CD4-positive, CD25-positive, alpha-beta regulatory T cell (primary cell): Measurements from ENCODE around the gene PCDHA7. TPM values are rescaled to one million over a fixed set of nuclear protein-coding genes. Genes with fewer than 3 reads are reported as not detected.
A peak's percentile ranks its signal among the peaks of the same experiment; 100 is the strongest.
"Not testable (repeated sequence)": the region's sequence is repeated elsewhere in the genome, so short reads cannot be mapped to it uniquely, and the experiment has no call there.

ENCODE experiments used
- ATAC-seq, 2 donors: fragments of 150-1000 bp; cut with Tn5 transposase; one replicate each; pipeline ENCODE4 v1.10.0; 2021; ENCODE audit warnings: low read depth in 2 of 2, moderate number of reproducible peaks in 2 of 2, moderate library complexity in 1 of 2
- DNase-seq, 3 donors: peaks; one replicate each; pipeline versions ENCODE4 v3.0.0 to v3.0.0-alpha.2; 2012 to 2022; ENCODE audit warnings: mixed read lengths in 1 of 3
- H3K27ac ChIP-seq: one replicate; pipeline ENCODE4 v1.7.0; 2013; ENCODE audit warnings: mild to moderate bottlenecking, low read length; ENCODE audit not compliant: insufficient read depth, poor library complexity, severe bottlenecking
- H3K27me3 ChIP-seq: one replicate; pipeline ENCODE4 v1.7.0; 2013; ENCODE audit warnings: low read length; ENCODE audit not compliant: control insufficient read depth, insufficient read depth
- H3K36me3 ChIP-seq: one replicate; pipeline ENCODE4 v1.7.0; 2013; ENCODE audit warnings: mild to moderate bottlenecking, low read length, moderate library complexity; ENCODE audit not compliant: control insufficient read depth, insufficient read depth
- H3K4me1 ChIP-seq: 2 replicates; pipeline ENCODE4 v1.7.0; 2013; ENCODE audit warnings: mild to moderate bottlenecking, low read length; ENCODE audit not compliant: insufficient read depth, control insufficient read depth, poor library complexity, severe bottlenecking
- H3K4me3 ChIP-seq: one replicate; pipeline ENCODE4 v1.7.0; 2013; ENCODE audit warnings: low read depth, mild to moderate bottlenecking, low read length, moderate library complexity
- H3K9me3 ChIP-seq, 2 experiments: 1 replicate in 1 of 2; 2 replicates in 1 of 2; pipeline ENCODE4 v1.7.0; 2013; ENCODE audit warnings: low read length in 2 of 2, mild to moderate bottlenecking in 1 of 2, moderate library complexity in 1 of 2; ENCODE audit not compliant: control insufficient read depth in 2 of 2
- H3K27ac Mint-ChIP-seq, 3 donors: one replicate each; pipeline ENCODE4 v1.8.0; 2020 to 2022; ENCODE audit warnings: mild to moderate bottlenecking in 3 of 3, mixed read lengths in 3 of 3, moderate library complexity in 2 of 3
- H3K27me3 Mint-ChIP-seq: one replicate; pipeline ENCODE4 v1.8.0; 2022; ENCODE audit warnings: mild to moderate bottlenecking, mixed read lengths
- H3K36me3 Mint-ChIP-seq: one replicate; pipeline ENCODE4 v1.8.0; 2020; ENCODE audit warnings: mixed read lengths
- H3K4me1 Mint-ChIP-seq, 4 donors: one replicate each; pipeline ENCODE4 v1.8.0; 2020 to 2022; ENCODE audit warnings: mixed read lengths in 4 of 4, mild to moderate bottlenecking in 1 of 4
- H3K4me3 Mint-ChIP-seq, 4 donors: one replicate each; pipeline ENCODE4 v1.8.0; 2020 to 2022; ENCODE audit warnings: mild to moderate bottlenecking in 4 of 4, mixed read lengths in 4 of 4, moderate library complexity in 3 of 4
- H3K9me3 Mint-ChIP-seq, 7 donors: one replicate each; pipeline ENCODE4 v1.8.0; 2020 to 2022; ENCODE audit warnings: mixed read lengths in 7 of 7, mild to moderate bottlenecking in 3 of 7, moderate library complexity in 2 of 7
- polyA plus RNA-seq, 4 donors: library from polyadenylated mRNA; unstranded; fragments of 300-500 nt; fragmentation: Illumina TruSeq; gene quantifications; one replicate each; pipeline ENCODE4 v1.2.3, GENCODE V29; 2021
- total RNA-seq: library from RNA; stranded (reverse); gene quantifications from one replicate; pipeline ENCODE4 v1.2.3, GENCODE V29; 2022

PCDHA7 gene
- total and polyA plus RNA-seq, 5 donors from 2014 or later = not detected

GRCh38 chr5:140862441-140863295, 28.6 kb downstream of the PCDHA7 start:
- Histone ChIP-seq H3K27ac (no peak overlapping the region), H3K27me3 (no peaks in the 10 kb centered on the region), H3K36me3 (no peaks in the 10 kb centered on the region), H3K9me3 (peaks cover 0 to 4% of the 10 kb centered on the region in 2 experiments), H3K4me3 (no peak overlapping the region), H3K4me1 (no peaks in the 10 kb centered on the region)
- Mint-ChIP-seq H3K36me3 (no peaks in the 10 kb centered on the region), H3K27ac (no peak overlapping the region), H3K27me3 (no peaks in the 10 kb centered on the region), H3K4me1 (no peaks in the 10 kb centered on the region), H3K9me3 (peaks cover 0 to 15% (median 6%) of the 10 kb centered on the region in 7 donors), H3K4me3 (no peak overlapping the region)
- DNase-seq (no peak), ATAC-seq (no peak)

- ATAC-seq (no peak), DNase-seq (peak in 1 of 3 donors; percentile 8)
- H3K36me3 ChIP-seq = no peaks in the 10 kb centered on the region
- H3K9me3 Mint-ChIP-seq = peaks cover 1 to 14% (median 4%) of the 10 kb centered on the region in 7 donors
- no peaks in the 10 kb centered on the region for H3K4me1 ChIP-seq
- peaks cover 2% of the 10 kb centered on the region for H3K27me3 ChIP-seq
- no peak within 1 kb of the TSS for H3K4me3 Mint-ChIP-seq
- H3K27ac ChIP-seq = no peak within 1 kb of the TSS
- H3K4me1 Mint-ChIP-seq = no peaks in the 10 kb centered on the region
- no peaks in the 10 kb centered on the region for H3K36me3 Mint-ChIP-seq
- H3K4me3 ChIP-seq = no peak within 1 kb of the TSS
- H3K27me3 Mint-ChIP-seq = peaks cover 6% of the 10 kb centered on the region
- H3K27ac Mint-ChIP-seq = no peak within 1 kb of the TSS
- H3K9me3 ChIP-seq = peaks cover 0 to 8% of the 10 kb centered on the region in 2 experiments
Measured at GRCh38 chr5:140868721-140869554, 34.9 kb downstream of the PCDHA7 start, which contains the start of gene PCDHA11. Gene PCDHA11 (plus strand): TSS chr5:140868957. CDS start chr5:140869104, 147 bp downstream.

GRCh38 chr5:140869555-140869886, 35.5 kb downstream of the PCDHA7 start:
- H3K9me3 Mint-ChIP-seq = peaks cover 1 to 18% (median 6%) of the 10 kb centered on the region in 7 donors
- ATAC-seq (no peak), DNase-seq (no peak)
- Histone ChIP-seq H3K9me3 (peaks cover 3 to 8% of the 10 kb centered on the region in 2 experiments), H3K4me1 (no peaks in the 10 kb centered on the region), H3K36me3 (no peaks in the 10 kb centered on the region), H3K4me3 (no peak overlapping the region), H3K27ac (no peak overlapping the region), H3K27me3 (peaks cover 5% of the 10 kb centered on the region)
- H3K4me3 Mint-ChIP-seq = no peak overlapping the region
- peaks cover 6% of the 10 kb centered on the region for H3K27me3 Mint-ChIP-seq
- H3K4me1 Mint-ChIP-seq = no peaks in the 10 kb centered on the region
- H3K36me3 Mint-ChIP-seq = no peaks in the 10 kb centered on the region
- H3K27ac Mint-ChIP-seq = no peak overlapping the region

- no peaks in the 10 kb centered on the region for H3K36me3 ChIP-seq
- H3K4me1 ChIP-seq = no peaks in the 10 kb centered on the region
- H3K4me3 ChIP-seq = no peak overlapping the region
- H3K9me3 ChIP-seq = peaks cover 8 to 13% of the 10 kb centered on the region in 2 experiments
- Mint-ChIP-seq H3K36me3 (no peaks in the 10 kb centered on the region), H3K27me3 (peaks cover 6% of the 10 kb centered on the region), H3K9me3 (peaks cover 1 to 26% (median 6%) of the 10 kb centered on the region in 7 donors), H3K4me3 (no peak overlapping the region), H3K27ac (no peak overlapping the region), H3K4me1 (no peaks in the 10 kb centered on the region)
- H3K27me3 ChIP-seq = peaks cover 5% of the 10 kb centered on the region
- no peak for DNase-seq
- no peak overlapping the region for H3K27ac ChIP-seq
- no peak for ATAC-seq
Measured at GRCh38 chr5:140870221-140871201, 36.4 kb downstream of the PCDHA7 start.

- H3K27ac Mint-ChIP-seq = no peak within 1 kb of the TSS
Measured at GRCh38 chr5:140875085-140876065, 41.3 kb downstream of the PCDHA7 start, which contains the start of gene PCDHA12. Gene PCDHA12 (plus strand): TSS chr5:140875308. CDS start chr5:140875473, 165 bp downstream.

GRCh38 chr5:140876541-140877261, 42.6 kb downstream of the PCDHA7 start:
- not testable (repeated sequence) for H3K4me3 ChIP-seq, H3K4me1 Mint-ChIP-seq, H3K4me3 Mint-ChIP-seq, H3K36me3 Mint-ChIP-seq, ATAC-seq, H3K4me1 ChIP-seq, DNase-seq, H3K27me3 ChIP-seq, H3K36me3 ChIP-seq, H3K27ac ChIP-seq, H3K27me3 Mint-ChIP-seq, H3K27ac Mint-ChIP-seq
- peaks cover 14% of the 10 kb centered on the region in 2 experiments for H3K9me3 ChIP-seq
- peaks cover 4 to 43% (median 14%) of the 10 kb centered on the region in 7 donors for H3K9me3 Mint-ChIP-seq

More at GRCh38 chr5:140875085-140876065, 41.3 kb downstream of the PCDHA7 start, which contains the start of gene PCDHA12:
- Histone ChIP-seq H3K9me3 (peaks cover 8 to 14% of the 10 kb centered on the region in 2 experiments), H3K4me3 (no peak within 1 kb of the TSS), H3K4me1 (no peaks in the 10 kb centered on the region), H3K27me3 (peaks cover 3% of the 10 kb centered on the region), H3K27ac (no peak within 1 kb of the TSS), H3K36me3 (no peaks in the 10 kb centered on the region)
- H3K4me3 Mint-ChIP-seq = no peak within 1 kb of the TSS
- H3K36me3 Mint-ChIP-seq = no peaks in the 10 kb centered on the region
- no peaks in the 10 kb centered on the region for H3K4me1 Mint-ChIP-seq
- H3K9me3 Mint-ChIP-seq = peaks cover 4 to 33% (median 12%) of the 10 kb centered on the region in 7 donors
- peaks cover 6% of the 10 kb centered on the region for H3K27me3 Mint-ChIP-seq
- ATAC-seq (no peak), DNase-seq (no peak)
